Suprapubic skin (tissue), 3 donors: ENCODE measurements around the gene GRIFIN.

ENCODE experiments used
- POLR2AphosphoS5 ChIP-seq, 3 donors: sonication (generic); formaldehyde crosslinking; IDR thresholded peaks; one replicate each; pipeline ENCODE4 v1.6.1; 2017; ENCODE audit warnings: antibody characterized with exemption in 3 of 3
- TF ChIP-seq, protein P1 (sequence below), 2 donors: fragments of 200-600 bp in 1 of 2; fragments of 450-650 bp in 1 of 2; sonication (generic) in 1 of 2; IDR thresholded peaks; one replicate each; pipeline ENCODE4 v1.5.1; 2016 to 2019; ENCODE audit warnings: antibody characterized with exemption in 2 of 2, mild to moderate bottlenecking in 1 of 2, moderate library complexity in 1 of 2

GRCh38 chr7:2443491-2443890 lies 32.7 kb downstream of the GRIFIN start:
- TF ChIP-seq POLR2AphosphoS5 (IDR thresholded peaks at IDR 0.05), result no peak
- TF ChIP-seq, protein P1, sequence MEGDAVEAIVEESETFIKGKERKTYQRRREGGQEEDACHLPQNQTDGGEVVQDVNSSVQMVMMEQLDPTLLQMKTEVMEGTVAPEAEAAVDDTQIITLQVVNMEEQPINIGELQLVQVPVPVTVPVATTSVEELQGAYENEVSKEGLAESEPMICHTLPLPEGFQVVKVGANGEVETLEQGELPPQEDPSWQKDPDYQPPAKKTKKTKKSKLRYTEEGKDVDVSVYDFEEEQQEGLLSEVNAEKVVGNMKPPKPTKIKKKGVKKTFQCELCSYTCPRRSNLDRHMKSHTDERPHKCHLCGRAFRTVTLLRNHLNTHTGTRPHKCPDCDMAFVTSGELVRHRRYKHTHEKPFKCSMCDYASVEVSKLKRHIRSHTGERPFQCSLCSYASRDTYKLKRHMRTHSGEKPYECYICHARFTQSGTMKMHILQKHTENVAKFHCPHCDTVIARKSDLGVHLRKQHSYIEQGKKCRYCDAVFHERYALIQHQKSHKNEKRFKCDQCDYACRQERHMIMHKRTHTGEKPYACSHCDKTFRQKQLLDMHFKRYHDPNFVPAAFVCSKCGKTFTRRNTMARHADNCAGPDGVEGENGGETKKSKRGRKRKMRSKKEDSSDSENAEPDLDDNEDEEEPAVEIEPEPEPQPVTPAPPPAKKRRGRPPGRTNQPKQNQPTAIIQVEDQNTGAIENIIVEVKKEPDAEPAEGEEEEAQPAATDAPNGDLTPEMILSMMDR (IDR thresholded peaks at IDR 0.05), result no peak
